Pancreas (tissue), 10 donors: ENCODE data around the gene FBXO38. TPM values are rescaled to one million over a fixed set of nuclear protein-coding genes. Genes with fewer than 3 reads are reported as not detected.
"Not testable (repeated sequence)": the region's sequence is repeated elsewhere in the genome, so short reads cannot be mapped to it uniquely, and the experiment has no call there.

ENCODE experiments used
- ATAC-seq, 4 donors: fragments of 200-7000 bp; cut with Tn5 transposase; one replicate each; pipeline versions ENCODE4 v1.8.0 to v1.9.1; 2020; ENCODE audit warnings: mild to moderate bottlenecking in 4 of 4, moderate library complexity in 4 of 4
- DNase-seq, 6 donors: peaks; one replicate each; pipeline ENCODE4 v3.0.0-alpha.2; 2020
- FAIRE-seq: peaks from 2 replicates; lab custom pipeline; 2012; peaks lifted over from hg19 to GRCh38; lab: Jason Lieb, UNC
- H3K27ac ChIP-seq, 4 donors: fragments of 200-600 bp; sonication (generic); 1 replicate in 3 of 4; 2 replicates in 1 of 4; pipeline versions ENCODE4 v1.5.0 to v1.8.0; 2020
- H3K27me3 ChIP-seq, 4 donors: fragments of 200-600 bp; one replicate each; pipeline ENCODE4 v1.8.0; 2021
- H3K36me3 ChIP-seq, 3 donors: fragments of 200-600 bp; sonication (generic) in 1 of 3; one replicate each; pipeline versions ENCODE4 v1.5.0 to v1.8.0; 2020 to 2021
- H3K4me1 ChIP-seq, 3 donors: fragments of 200-600 bp; one replicate each; pipeline ENCODE4 v1.8.0; 2021
- H3K4me3 ChIP-seq, 4 donors: fragments of 200-600 bp; sonication (generic) in 2 of 4; one replicate each; pipeline versions ENCODE4 v1.5.0 to v1.8.0; 2020 to 2021
- H3K9me3 ChIP-seq, 4 donors: fragments of 200-600 bp; one replicate each; pipeline ENCODE4 v1.8.0; 2021
- CTCF ChIP-seq, 4 donors: fragments of 200-600 bp; sonication (generic) in 3 of 4; IDR thresholded peaks; one replicate each; pipeline versions ENCODE4 v1.5.0 to v1.8.0; 2021; ENCODE audit warnings: antibody characterized with exemption in 4 of 4
- WGBS, 2 donors: extraction: QIAGEN DNeasy Blood & Tissue Kit; methylation state at CpG; one replicate each; pipeline ENCODE4 v1.1.7; 2013; 5-methylcytosine and 5-hydroxymethylcytosine counted together
- intact Hi-C, 3 donors: fragments of 100-400 bp; cut with DNase I; formaldehyde crosslinking; loops; one replicate each; pipeline versions ENCODE4 v1.11.1 to v1.14.2; 2022
- polyA plus RNA-seq, 2 donors: library from polyadenylated mRNA; stranded (reverse); fragments of 200-250 nt; gene quantifications; one replicate each; pipeline ENCODE4 v1.2.3, GENCODE V29; 2013
- total RNA-seq, 6 donors: library from RNA; stranded (reverse); fragmentation: NEBNext Ultra II Directional in 4 of 6; extraction: Animal tissue kit (Norgen Biotek cat#: 25700) in 4 of 6; gene quantifications; one replicate each; pipeline versions ENCODE4 v1.2.1 to v1.2.4, GENCODE V29; 2021 to 2023
- donor health status: healthy with polysubstance abuse.
- donor health status: DM: no; HTN: no; CAD: no; lungs with moderate emphysema.
- donor health status: DM: no; HTN: no; CAD: no.
- donor health status: control.
- donor health status: control.
- donor health status: Bipolar disorder and iron deficiency.
- donor health status: DM: yes; HTN: yes; CAD: no.
- donor health status: DM: no; HTN: no; CAD: no.
- donor health status: DM: no; HTN: no; CAD: no.
- donor health status: DM: yes; HTN: yes; CAD: no.

Gene FBXO38
- total and polyA plus RNA-seq, 8 donors, result 7.0 to 24.3 (median 15.7) TPM

DNA sequence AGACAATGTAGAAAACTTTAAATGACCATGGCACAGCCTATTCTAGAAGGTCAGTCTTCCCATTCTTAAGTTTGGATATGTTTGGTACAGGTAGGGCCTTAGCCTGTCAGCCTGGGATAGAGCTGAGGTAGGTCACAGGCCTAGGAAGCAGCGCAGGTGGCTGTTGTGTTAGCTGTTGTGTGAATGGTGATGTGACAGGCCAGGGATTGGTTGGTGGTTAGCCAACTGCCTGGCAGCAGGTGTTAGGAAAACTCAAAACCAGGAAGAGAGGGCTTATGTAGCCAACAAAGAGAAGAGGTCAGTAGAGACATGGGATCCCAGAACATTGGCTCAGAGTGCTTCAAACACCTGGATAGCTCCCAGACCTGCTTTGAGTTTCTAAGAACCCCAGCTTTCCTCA lies 84.2 kb downstream of the FBXO38 start:
- Histone ChIP-seq H3K27ac (no peak overlapping the region), H3K36me3 (no peaks in the 10 kb centered on the region), H3K9me3 (no peaks in the 10 kb centered on the region), H3K27me3 (no peaks in the 10 kb centered on the region), H3K4me1 (no peaks in the 10 kb centered on the region), H3K4me3 (no peak overlapping the region)
- peak; percentile 64 to 89 (median 84) for ATAC-seq
- FAIRE-seq, result no peak
- DNase-seq, result peak in 3 of 6 donors; percentile 52 to 64 (median 62)
- intact Hi-C loops, result no loop called here
- TF ChIP-seq CTCF (IDR thresholded peaks at IDR 0.05), result no peak
- WGBS, 2 donors, result 43% methylated on average over 1 of the region's 1 CpG

- H3K27me3 ChIP-seq, H3K4me3 ChIP-seq, H3K4me1 ChIP-seq, intact Hi-C loops, H3K9me3 ChIP-seq, H3K27ac ChIP-seq, DNase-seq, FAIRE-seq, ATAC-seq, H3K36me3 ChIP-seq: not testable (repeated sequence)
- 91 to 93% methylated on average over 5 of the region's 5 CpGs for WGBS, 2 donors
These were observed 85.0 kb downstream of the FBXO38 start for GRCh38 chr5:148468746-148469145.

DNA sequence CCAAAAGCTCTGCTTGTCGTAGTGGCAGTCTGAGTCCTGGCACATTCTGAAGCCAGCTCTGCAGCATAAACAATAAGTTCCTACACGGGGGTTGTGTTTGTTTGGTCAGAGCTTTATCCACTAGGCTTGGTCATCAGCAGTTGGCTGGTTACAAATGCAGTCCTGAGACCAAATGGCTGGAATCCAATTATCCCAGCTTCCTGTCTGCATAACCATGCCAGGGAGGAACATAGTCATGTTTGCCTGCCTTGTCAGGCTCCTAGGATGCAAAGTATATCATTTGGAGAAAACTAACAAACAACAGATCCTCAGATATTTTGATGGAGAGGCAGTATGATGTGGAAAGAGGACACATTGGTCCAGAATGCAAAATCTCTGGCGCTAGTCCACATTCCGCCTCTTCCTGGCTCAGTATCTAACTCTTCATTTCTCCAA lies 85.8 kb downstream of the FBXO38 start:
- no peak overlapping the region for H3K4me3 ChIP-seq
- peak in 2 of 6 donors; percentile 10 to 25 for DNase-seq
- H3K4me1 ChIP-seq, result no peaks in the 10 kb centered on the region
- FAIRE-seq, result no peak
- ATAC-seq, result peak; percentile 9 to 66 (median 53)
- no peak for TF ChIP-seq CTCF (IDR thresholded peaks at IDR 0.05)
- peak overlapping the region in 1 of 4 donors; percentile 10 for H3K27ac ChIP-seq
- no peaks in the 10 kb centered on the region for H3K9me3 ChIP-seq
- H3K36me3 ChIP-seq, result no peaks in the 10 kb centered on the region
- WGBS, 2 donors, result 56% methylated on average over 4 of the region's 4 CpGs
- H3K27me3 ChIP-seq, result no peaks in the 10 kb centered on the region
- intact Hi-C loops, result no loop called here

DNA sequence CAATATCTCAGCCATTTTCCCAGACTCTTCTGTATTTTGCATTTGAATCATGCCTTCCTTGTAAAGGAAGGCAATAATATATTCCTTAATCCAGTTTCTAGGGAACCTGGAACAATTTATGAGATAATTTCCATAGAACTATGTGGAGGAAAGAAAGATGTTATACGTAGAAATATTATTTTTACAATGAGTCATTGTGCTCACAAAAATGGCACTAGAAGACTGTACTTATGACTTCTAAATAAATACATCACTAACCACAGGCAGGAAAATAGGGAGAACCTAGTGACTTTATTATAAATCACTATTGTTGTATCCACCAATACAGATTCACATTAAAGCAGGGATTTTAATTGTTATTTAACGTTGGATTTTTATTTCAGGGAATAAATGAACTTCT lies 87.6 kb downstream of the FBXO38 start:
- FAIRE-seq (no peak), ATAC-seq (no peak), DNase-seq (no peak)
- Histone ChIP-seq H3K27ac (no peak overlapping the region), H3K4me3 (no peak overlapping the region), H3K4me1 (no peaks in the 10 kb centered on the region), H3K36me3 (no peaks in the 10 kb centered on the region), H3K27me3 (no peaks in the 10 kb centered on the region), H3K9me3 (no peaks in the 10 kb centered on the region)
- WGBS, 2 donors, result 73 to 76% methylated on average over 2 of the region's 2 CpGs
- intact Hi-C loops, result no loop called here
- no peak for TF ChIP-seq CTCF (IDR thresholded peaks at IDR 0.05)

GRCh38 chr5:148474025-148474511 lies 90.3 kb downstream of the FBXO38 start:
- no peaks in the 10 kb centered on the region for H3K4me1 ChIP-seq
- no peaks in the 10 kb centered on the region for H3K27me3 ChIP-seq
- DNase-seq, result peak in 2 of 6 donors; percentile 13
- no peak for TF ChIP-seq CTCF (IDR thresholded peaks at IDR 0.05)
- FAIRE-seq, result no peak
- ATAC-seq, result peak in 3 of 4 donors; percentile 35 to 65 (median 36)
- WGBS, 2 donors, result 85 to 87% methylated on average over 8 of the region's 8 CpGs
- intact Hi-C loops, result no loop called here
- H3K27ac ChIP-seq, result no peak overlapping the region
- no peak overlapping the region for H3K4me3 ChIP-seq
- no peaks in the 10 kb centered on the region for H3K9me3 ChIP-seq
- no peaks in the 10 kb centered on the region for H3K36me3 ChIP-seq
